Measurements from ENCODE around the gene CSMD2. TPM values are rescaled to one million over a fixed set of nuclear protein-coding genes. Genes with fewer than 3 reads are reported as not detected.

Gene CSMD2
- polyA plus RNA-seq, 1 experiment: 1.8 TPM

DNA sequence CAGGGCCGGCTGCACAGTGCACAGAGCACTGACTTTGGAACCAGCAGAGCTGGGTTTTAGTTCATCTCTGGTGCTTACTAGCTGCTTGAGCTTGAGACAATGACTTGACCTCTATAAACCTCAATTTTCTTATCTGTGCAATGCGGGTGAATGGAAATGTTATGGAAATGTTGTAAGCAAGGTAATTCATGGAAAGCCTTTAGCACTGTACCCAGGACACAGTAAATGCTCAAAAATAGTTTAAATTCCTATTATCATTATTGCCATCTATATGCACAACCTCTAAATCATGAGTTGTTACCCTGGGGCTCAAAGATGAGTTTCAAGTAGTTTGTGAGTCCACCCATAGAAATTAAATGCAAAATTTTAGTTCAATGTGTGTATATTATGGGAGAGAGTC lies 99.5 kb downstream of the CSMD2 start:
- no peak for DNase-seq (ENCODE audit: low read depth)
- ChIA-PET CTCF (interaction anchor here (0.6 kb wide), 2 partner anchors 445 to 954 kb away, joined by 3 read pairs; no protein-coding TSS in a partner anchor), POLR2A (no interaction called here)
- TF ChIP-seq, protein P1, sequence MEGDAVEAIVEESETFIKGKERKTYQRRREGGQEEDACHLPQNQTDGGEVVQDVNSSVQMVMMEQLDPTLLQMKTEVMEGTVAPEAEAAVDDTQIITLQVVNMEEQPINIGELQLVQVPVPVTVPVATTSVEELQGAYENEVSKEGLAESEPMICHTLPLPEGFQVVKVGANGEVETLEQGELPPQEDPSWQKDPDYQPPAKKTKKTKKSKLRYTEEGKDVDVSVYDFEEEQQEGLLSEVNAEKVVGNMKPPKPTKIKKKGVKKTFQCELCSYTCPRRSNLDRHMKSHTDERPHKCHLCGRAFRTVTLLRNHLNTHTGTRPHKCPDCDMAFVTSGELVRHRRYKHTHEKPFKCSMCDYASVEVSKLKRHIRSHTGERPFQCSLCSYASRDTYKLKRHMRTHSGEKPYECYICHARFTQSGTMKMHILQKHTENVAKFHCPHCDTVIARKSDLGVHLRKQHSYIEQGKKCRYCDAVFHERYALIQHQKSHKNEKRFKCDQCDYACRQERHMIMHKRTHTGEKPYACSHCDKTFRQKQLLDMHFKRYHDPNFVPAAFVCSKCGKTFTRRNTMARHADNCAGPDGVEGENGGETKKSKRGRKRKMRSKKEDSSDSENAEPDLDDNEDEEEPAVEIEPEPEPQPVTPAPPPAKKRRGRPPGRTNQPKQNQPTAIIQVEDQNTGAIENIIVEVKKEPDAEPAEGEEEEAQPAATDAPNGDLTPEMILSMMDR (IDR thresholded peaks at IDR 0.05; ENCODE audit: insufficient read depth, low read depth, low read length): no peak
- no peaks in the 10 kb centered on the region for H3K36me3 ChIP-seq (ENCODE audit: control insufficient read depth, insufficient read depth, low read length)
- H3K4me3 ChIP-seq (ENCODE audit: low read depth, low read length): no peak overlapping the region
- H3K27me3 ChIP-seq (ENCODE audit: control insufficient read depth, insufficient read depth, low read length): no peaks in the 10 kb centered on the region

DNA sequence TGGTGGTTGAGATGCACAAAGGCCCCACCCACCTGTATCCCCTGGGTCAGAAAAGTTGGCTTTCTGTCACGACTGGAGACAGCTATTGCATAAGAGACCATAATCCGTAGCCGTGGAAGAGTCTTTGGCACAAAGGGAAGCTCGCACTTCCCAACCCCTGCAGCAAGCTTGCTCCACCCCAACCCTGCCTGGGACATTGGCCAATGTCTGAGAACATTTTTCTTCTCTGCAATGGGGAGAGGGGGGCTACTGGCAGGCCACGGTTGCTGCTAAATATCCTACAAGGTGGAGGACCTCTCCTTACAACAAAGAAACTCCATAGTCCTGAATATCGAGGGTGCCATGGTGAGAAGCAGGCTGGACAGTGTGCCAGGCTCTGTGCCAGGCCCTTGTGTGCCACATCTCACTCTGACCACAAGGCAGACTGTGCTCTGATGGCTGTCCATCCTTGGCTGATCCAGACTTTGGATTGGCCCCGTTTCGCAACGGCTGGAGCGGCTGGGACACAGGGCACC lies 104.1 kb downstream of the CSMD2 start:
- ChIA-PET POLR2A (no interaction called here), CTCF (no interaction called here)
- Histone ChIP-seq H3K4me3 (ENCODE audit: low read depth, low read length) (no peak overlapping the region), H3K27me3 (ENCODE audit: control insufficient read depth, insufficient read depth, low read length) (no peaks in the 10 kb centered on the region), H3K36me3 (ENCODE audit: control insufficient read depth, insufficient read depth, low read length) (no peaks in the 10 kb centered on the region)
- no peak for DNase-seq (ENCODE audit: low read depth)
- TF ChIP-seq, protein P1 (IDR thresholded peaks at IDR 0.05; ENCODE audit: insufficient read depth, low read depth, low read length): no peak

DNA sequence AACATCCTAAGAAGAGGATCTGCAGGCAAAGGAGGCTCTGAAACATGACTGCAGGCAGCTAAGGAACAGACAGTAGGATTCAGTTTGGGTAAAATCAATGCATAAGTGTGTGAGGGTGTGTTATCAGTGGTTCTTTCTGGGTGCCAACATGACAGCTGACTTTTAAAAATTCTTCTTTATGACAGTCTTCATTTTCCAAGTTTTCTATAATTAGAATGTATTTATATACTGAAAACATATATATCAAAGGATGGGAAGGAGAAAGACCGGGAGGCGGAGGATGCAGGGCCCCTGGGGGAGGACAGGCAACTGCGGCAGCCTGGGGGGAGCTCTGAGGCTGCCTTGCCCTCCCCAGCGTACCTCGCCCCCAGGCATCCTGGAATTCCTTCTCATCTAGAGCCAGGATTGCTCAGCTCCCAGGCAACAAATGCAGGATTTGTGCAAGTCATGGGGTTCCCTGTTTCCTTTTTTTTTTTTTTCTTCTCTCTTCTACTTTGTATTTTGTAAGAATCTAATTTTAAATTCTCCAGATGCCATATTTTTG lies 104.8 kb downstream of the CSMD2 start:
- ChIA-PET CTCF (no interaction called here), POLR2A (no interaction called here)
- no peaks in the 10 kb centered on the region for H3K36me3 ChIP-seq (ENCODE audit: control insufficient read depth, insufficient read depth, low read length)
- no peak overlapping the region for H3K4me3 ChIP-seq (ENCODE audit: low read depth, low read length)
- no peaks in the 10 kb centered on the region for H3K27me3 ChIP-seq (ENCODE audit: control insufficient read depth, insufficient read depth, low read length)
- no peak for DNase-seq (ENCODE audit: low read depth)
- TF ChIP-seq, protein P1 (IDR thresholded peaks at IDR 0.05; ENCODE audit: insufficient read depth, low read depth, low read length): no peak

DNA sequence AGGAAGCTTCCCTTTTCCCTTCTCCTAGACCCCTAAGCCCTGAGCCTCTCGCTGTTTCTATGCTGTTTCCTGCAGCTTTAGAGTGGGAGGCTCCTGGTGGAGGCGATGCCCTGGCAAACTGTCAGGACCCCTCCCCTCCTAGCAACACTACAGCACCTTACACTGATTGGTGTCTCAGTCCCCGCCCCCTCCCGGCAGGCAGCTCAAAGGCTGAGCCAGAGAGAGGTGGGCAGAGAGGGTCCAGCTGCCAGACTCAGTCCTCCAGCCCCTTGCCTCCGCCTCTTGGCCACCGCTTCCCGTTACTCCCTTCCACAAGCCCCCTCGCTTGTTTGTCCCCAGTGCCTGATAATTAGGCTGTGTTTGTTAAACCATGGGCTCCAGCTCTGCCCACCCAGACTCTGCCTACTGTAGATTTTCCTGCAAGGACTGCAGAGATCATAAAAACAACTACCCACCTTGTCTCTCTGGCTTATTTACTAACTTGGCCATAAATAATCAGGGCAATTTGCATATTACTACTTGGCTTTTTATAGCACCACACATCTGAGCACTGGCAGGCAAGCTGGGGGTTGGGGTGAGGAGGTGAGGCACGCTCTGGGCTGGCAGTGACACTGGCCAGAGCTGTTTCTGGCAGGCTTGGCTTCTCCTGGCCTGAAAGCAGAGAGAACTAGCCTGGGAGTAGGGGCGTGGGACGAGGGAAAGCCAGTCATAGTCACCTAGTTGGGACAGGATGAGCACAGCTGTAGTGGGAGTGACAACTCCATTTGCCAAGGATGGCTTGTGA lies 107.5 kb downstream of the CSMD2 start:
- TF ChIP-seq, protein P1 (IDR thresholded peaks at IDR 0.05; ENCODE audit: insufficient read depth, low read depth, low read length): no peak
- POLR2A ChIA-PET: no interaction called here
- no peak overlapping the region for H3K4me3 ChIP-seq (ENCODE audit: low read depth, low read length)
- DNase-seq (ENCODE audit: low read depth): no peak
- CTCF ChIA-PET: interaction anchor here (0.8 to 1.2 kb wide), 3 partner anchors 9 to 13 kb away, joined by 3 to 4 read pairs (median 3); no protein-coding TSS in a partner anchor
- H3K36me3 ChIP-seq (ENCODE audit: control insufficient read depth, insufficient read depth, low read length): no peaks in the 10 kb centered on the region
- no peaks in the 10 kb centered on the region for H3K27me3 ChIP-seq (ENCODE audit: control insufficient read depth, insufficient read depth, low read length)

DNA sequence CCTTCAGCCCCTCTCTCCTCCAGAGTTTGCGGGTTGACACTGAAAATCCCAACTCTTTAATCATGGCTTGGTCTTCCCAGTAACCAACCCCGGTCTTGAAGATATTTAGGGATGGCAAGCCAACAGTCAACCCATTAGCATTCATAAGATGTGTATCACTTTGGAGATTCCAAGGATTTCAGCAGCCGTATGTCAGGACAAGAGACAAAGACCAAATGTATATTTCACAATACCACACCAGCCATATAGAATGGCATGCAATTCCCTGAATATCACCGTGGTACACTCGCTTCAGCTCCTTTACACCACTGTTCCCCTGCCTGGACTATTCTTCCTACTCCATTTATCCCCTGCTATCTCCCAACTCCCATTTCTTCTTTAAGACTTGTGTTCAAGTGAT lies 109.2 kb downstream of the CSMD2 start:
- DNase-seq (ENCODE audit: low read depth): no peak
- ChIA-PET POLR2A (no interaction called here), CTCF (no interaction called here)
- Histone ChIP-seq H3K36me3 (ENCODE audit: control insufficient read depth, insufficient read depth, low read length) (no peaks in the 10 kb centered on the region), H3K4me3 (ENCODE audit: low read depth, low read length) (no peak overlapping the region), H3K27me3 (ENCODE audit: control insufficient read depth, insufficient read depth, low read length) (no peaks in the 10 kb centered on the region)
- TF ChIP-seq, protein P1 (IDR thresholded peaks at IDR 0.05; ENCODE audit: insufficient read depth, low read depth, low read length): no peak

Measured in BJ (cell line).